Measurements from ENCODE around the gene MGLL.

Gene MGLL

GRCh38 chr3:127690106-127690505 is 132.2 kb downstream of the MGLL start:
- Histone ChIP-seq H3K4me3 (ENCODE audit: low read depth, low read length) (no peak overlapping the region), H3K27ac (peak overlapping the region; percentile 62), H3K36me3 (replicated peaks) (no peaks in the 10 kb centered on the region), H3K27me3 (replicated peaks) (no peaks in the 10 kb centered on the region)
- no peak for TF ChIP-seq CTCF (IDR thresholded peaks at IDR 0.05; ENCODE audit: low read depth, low read length, missing control alignments)
- in situ Hi-C loops (cut with HindIII; ENCODE audit: low pct_ligation_motif_present, low sequenced_read_pairs): no loop called here
- peak; percentile 69 for DNase-seq

- H3K4me3 ChIP-seq (ENCODE audit: low read depth, low read length): no peak overlapping the region
- no peaks in the 10 kb centered on the region for H3K27me3 ChIP-seq (replicated peaks)
- DNase-seq: no peak
- in situ Hi-C loops (cut with HindIII; ENCODE audit: low pct_ligation_motif_present, low sequenced_read_pairs): no loop called here
- no peaks in the 10 kb centered on the region for H3K36me3 ChIP-seq (replicated peaks)
- peak overlapping the region; percentile 62 for H3K27ac ChIP-seq
- TF ChIP-seq CTCF (IDR thresholded peaks at IDR 0.05; ENCODE audit: low read depth, low read length, missing control alignments): no peak
Measured at GRCh38 chr3:127689266-127689860, 133.0 kb downstream of the MGLL start.

DNA sequence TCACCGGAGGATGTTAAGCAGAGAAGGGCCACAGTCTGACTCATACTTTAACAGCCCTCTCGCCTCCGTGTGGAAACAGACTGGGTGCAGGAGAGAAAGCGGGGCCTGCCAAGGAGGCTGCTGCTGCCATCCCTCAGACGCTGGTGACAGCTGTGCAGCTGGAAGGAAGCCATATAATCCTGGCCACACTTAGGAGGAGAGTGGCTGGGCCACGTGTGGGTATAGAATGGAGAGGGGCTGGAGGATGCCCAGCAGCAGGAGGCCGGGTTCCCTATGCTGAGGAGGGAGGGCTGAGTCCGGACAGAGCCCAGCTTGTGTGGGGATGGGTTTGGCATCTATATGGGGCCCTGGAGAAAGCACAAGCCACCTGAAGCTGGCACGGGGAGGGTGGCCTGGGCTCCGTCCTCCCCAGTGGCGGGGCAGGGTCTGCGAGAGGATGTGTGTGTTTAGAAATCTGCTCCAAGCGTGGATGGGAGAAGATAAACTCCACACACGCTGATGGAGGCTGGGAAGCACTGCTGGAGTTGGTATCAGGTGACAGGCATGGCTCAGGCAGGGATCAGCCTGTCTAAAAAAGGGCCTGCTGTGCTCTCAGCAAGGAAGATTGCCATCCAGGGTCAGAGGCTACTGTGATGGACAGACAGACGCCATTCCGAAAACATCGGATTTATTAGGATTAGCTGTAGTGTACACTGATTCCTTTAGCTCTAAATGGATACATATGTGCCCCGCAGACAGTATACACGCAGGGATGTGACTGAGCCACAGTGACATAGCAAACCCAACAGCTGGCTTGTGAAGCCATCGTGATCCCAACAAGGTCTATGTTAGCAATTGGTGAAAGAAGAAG is 133.7 kb downstream of the MGLL start:
- H3K36me3 ChIP-seq (replicated peaks): no peaks in the 10 kb centered on the region
- no peak overlapping the region for H3K4me3 ChIP-seq (ENCODE audit: low read depth, low read length)
- peak; percentile 25 for DNase-seq
- no peaks in the 10 kb centered on the region for H3K27me3 ChIP-seq (replicated peaks)
- in situ Hi-C loops (cut with HindIII; ENCODE audit: low pct_ligation_motif_present, low sequenced_read_pairs): no loop called here
- H3K27ac ChIP-seq: no peak overlapping the region
- TF ChIP-seq CTCF (IDR thresholded peaks at IDR 0.05; ENCODE audit: low read depth, low read length, missing control alignments): no peak

DNA sequence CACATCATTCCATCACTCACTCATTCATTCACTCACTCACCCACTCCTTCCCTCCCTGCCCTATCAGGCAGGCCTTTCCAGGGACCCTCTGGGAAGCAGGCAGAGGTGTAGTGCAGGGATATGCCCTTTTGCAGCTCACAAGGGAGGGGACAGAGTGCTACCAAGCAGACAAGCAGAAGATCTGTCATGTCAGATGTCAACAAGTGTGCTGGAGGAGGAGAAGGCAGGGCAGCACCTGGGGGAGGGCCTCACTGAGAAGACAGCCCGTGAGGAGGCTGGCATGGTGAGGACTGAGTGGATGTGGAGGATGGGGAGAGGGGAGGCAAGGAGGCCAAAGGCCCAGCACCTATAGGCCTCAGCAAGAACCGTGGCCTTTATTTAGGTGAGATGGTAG is 134.3 kb downstream of the MGLL start:
- H3K36me3 ChIP-seq (replicated peaks): no peaks in the 10 kb centered on the region
- no peak overlapping the region for H3K27ac ChIP-seq
- TF ChIP-seq CTCF (IDR thresholded peaks at IDR 0.05; ENCODE audit: low read depth, low read length, missing control alignments): no peak
- H3K27me3 ChIP-seq (replicated peaks): no peaks in the 10 kb centered on the region
- no peak for DNase-seq
- H3K4me3 ChIP-seq (ENCODE audit: low read depth, low read length): no peak overlapping the region
- in situ Hi-C loops (cut with HindIII; ENCODE audit: low pct_ligation_motif_present, low sequenced_read_pairs): no loop called here

GRCh38 chr3:127687228-127687737 is 135.0 kb downstream of the MGLL start:
- in situ Hi-C loops (cut with HindIII; ENCODE audit: low pct_ligation_motif_present, low sequenced_read_pairs): no loop called here
- H3K27ac ChIP-seq: no peak overlapping the region
- H3K4me3 ChIP-seq (ENCODE audit: low read depth, low read length): no peak overlapping the region
- no peak for TF ChIP-seq CTCF (IDR thresholded peaks at IDR 0.05; ENCODE audit: low read depth, low read length, missing control alignments)
- no peak for DNase-seq
- no peaks in the 10 kb centered on the region for H3K36me3 ChIP-seq (replicated peaks)
- H3K27me3 ChIP-seq (replicated peaks): no peaks in the 10 kb centered on the region
